Nephron progenitor cell (in vitro differentiated cells): ENCODE measurements around the gene MYL10.
A peak's percentile ranks its signal among the peaks of the same experiment; 100 is the strongest.

Experiments used
- DNase-seq: peaks from one replicate; pipeline ENCODE4 v3.0.0; 2021
- H3K27ac Mint-ChIP-seq: 2 replicates; pipeline ENCODE4 v1.8.0; 2021; ENCODE audit warnings: mild to moderate bottlenecking, moderate library complexity, mixed read lengths
- H3K27me3 Mint-ChIP-seq: 2 replicates; pipeline ENCODE4 v1.8.0; 2021; ENCODE audit warnings: mild to moderate bottlenecking, low read depth, mixed read lengths; ENCODE audit not compliant: poor library complexity
- H3K36me3 Mint-ChIP-seq: 2 replicates; pipeline ENCODE4 v1.8.0; 2021; ENCODE audit warnings: low read depth, mixed read lengths
- H3K4me1 Mint-ChIP-seq: 2 replicates; pipeline ENCODE4 v1.8.0; 2021; ENCODE audit warnings: mixed read lengths
- H3K4me3 Mint-ChIP-seq: 2 replicates; pipeline ENCODE4 v1.8.0; 2021; ENCODE audit warnings: mild to moderate bottlenecking, moderate library complexity, mixed read lengths
- H3K9me3 Mint-ChIP-seq: 2 replicates; pipeline ENCODE4 v1.8.0; 2021; ENCODE audit warnings: mild to moderate bottlenecking, moderate library complexity, mixed read lengths
- CTCF ChIP-seq: fragments of 200-600 bp; sonication (generic); IDR thresholded peaks from 2 replicates; pipeline ENCODE4 v1.5.0; 2021; ENCODE audit warnings: antibody characterized with exemption

MYL10 gene

GRCh38 chr7:101629171-101629570 is at the start of gene MYL10:
MYL10 (minus strand) TSS chr7:101629296; CDS start chr7:101629118, 178 bp downstream.
- H3K27me3 Mint-ChIP-seq = peaks cover 27% of the 10 kb centered on the region
- no peak for TF ChIP-seq CTCF
- no peak for DNase-seq
- peaks cover 9% of the 10 kb centered on the region for H3K9me3 Mint-ChIP-seq
- H3K4me1 Mint-ChIP-seq = peaks cover 43% of the 10 kb centered on the region
- H3K4me3 Mint-ChIP-seq = no peak within 1 kb of the TSS
- H3K36me3 Mint-ChIP-seq = no peaks in the 10 kb centered on the region
- no peak within 1 kb of the TSS for H3K27ac Mint-ChIP-seq

- peaks cover 33% of the 10 kb centered on the region for H3K4me1 Mint-ChIP-seq
- DNase-seq = no peak
- peaks cover 2% of the 10 kb centered on the region for H3K27me3 Mint-ChIP-seq
- H3K36me3 Mint-ChIP-seq = no peaks in the 10 kb centered on the region
- no peak overlapping the region for H3K27ac Mint-ChIP-seq
- H3K4me3 Mint-ChIP-seq = no peak overlapping the region
- TF ChIP-seq CTCF = no peak
- H3K9me3 Mint-ChIP-seq = no peaks in the 10 kb centered on the region
Measured at GRCh38 chr7:101678658-101679057, 49.6 kb upstream of the MYL10 start.

- no peak for DNase-seq
- Mint-ChIP-seq H3K9me3 (peaks cover 4% of the 10 kb centered on the region), H3K36me3 (no peaks in the 10 kb centered on the region), H3K27me3 (peaks cover 2% of the 10 kb centered on the region), H3K4me3 (no peak overlapping the region), H3K4me1 (peaks cover 33% of the 10 kb centered on the region), H3K27ac (no peak overlapping the region)
- TF ChIP-seq CTCF = no peak
Measured at GRCh38 chr7:101677797-101678479, 48.8 kb upstream of the MYL10 start.

GRCh38 chr7:101677391-101677790 is 48.3 kb upstream of the MYL10 start:
- no peak for TF ChIP-seq CTCF
- no peak for DNase-seq
- peak overlapping the region; percentile 90 for H3K27ac Mint-ChIP-seq
- H3K4me1 Mint-ChIP-seq = peaks cover 34% of the 10 kb centered on the region
- H3K4me3 Mint-ChIP-seq = no peak overlapping the region
- peaks cover 4% of the 10 kb centered on the region for H3K9me3 Mint-ChIP-seq
- H3K27me3 Mint-ChIP-seq = no peaks in the 10 kb centered on the region
- H3K36me3 Mint-ChIP-seq = no peaks in the 10 kb centered on the region

GRCh38 chr7:101676956-101677355 is 47.9 kb upstream of the MYL10 start:
- Mint-ChIP-seq H3K9me3 (peaks cover 4% of the 10 kb centered on the region), H3K27me3 (no peaks in the 10 kb centered on the region), H3K4me3 (no peak overlapping the region), H3K27ac (peak overlapping the region; percentile 90), H3K36me3 (no peaks in the 10 kb centered on the region), H3K4me1 (peaks cover 37% of the 10 kb centered on the region)
- no peak for DNase-seq
- no peak for TF ChIP-seq CTCF

GRCh38 chr7:101676062-101676598 is 47.0 kb upstream of the MYL10 start:
- Mint-ChIP-seq H3K4me3 (no peak overlapping the region), H3K27me3 (no peaks in the 10 kb centered on the region), H3K9me3 (peaks cover 4% of the 10 kb centered on the region), H3K27ac (no peak overlapping the region), H3K4me1 (peaks cover 37% of the 10 kb centered on the region), H3K36me3 (no peaks in the 10 kb centered on the region)
- DNase-seq = no peak
- no peak for TF ChIP-seq CTCF
